ENCODE measurements around the gene LILRA5.
"Not testable (repeated sequence)": the region's sequence is repeated elsewhere in the genome, so short reads cannot be mapped to it uniquely, and the experiment has no call there.

The LILRA5 gene

GRCh38 chr19:54298357-54299125, 14.4 kb downstream of the LILRA5 start:
- no peak for TF ChIP-seq CTCF (IDR thresholded peaks at IDR 0.05; ENCODE audit: low read depth, low read length, missing control alignments)
- in situ Hi-C loops (cut with HindIII; ENCODE audit: low sequenced_read_pairs) = no loop called here
- no peak for DNase-seq (ENCODE audit: low read depth)
- H3K4me3 ChIP-seq (ENCODE audit: low read depth, low read length) = no peak overlapping the region

- in situ Hi-C loops (cut with HindIII; ENCODE audit: low sequenced_read_pairs) = no loop called here
- TF ChIP-seq CTCF (IDR thresholded peaks at IDR 0.05; ENCODE audit: low read depth, low read length, missing control alignments) = no peak
- no peak overlapping the region for H3K4me3 ChIP-seq (ENCODE audit: low read depth, low read length)
- DNase-seq (ENCODE audit: low read depth) = no peak
Measured at GRCh38 chr19:54297759-54298305, 15.1 kb downstream of the LILRA5 start.

GRCh38 chr19:54294539-54294938, 18.4 kb downstream of the LILRA5 start:
- in situ Hi-C loops (cut with HindIII; ENCODE audit: low sequenced_read_pairs) = no loop called here
- TF ChIP-seq CTCF (IDR thresholded peaks at IDR 0.05; ENCODE audit: low read depth, low read length, missing control alignments) = no peak
- H3K4me3 ChIP-seq (ENCODE audit: low read depth, low read length) = no peak overlapping the region
- DNase-seq (ENCODE audit: low read depth) = no peak

GRCh38 chr19:54289160-54289559, 23.8 kb downstream of the LILRA5 start:
- DNase-seq (ENCODE audit: low read depth); in situ Hi-C loops (cut with HindIII; ENCODE audit: low sequenced_read_pairs); H3K4me3 ChIP-seq (ENCODE audit: low read depth, low read length): not testable (repeated sequence)

GRCh38 chr19:54287456-54287855, 25.5 kb downstream of the LILRA5 start:
- no peak overlapping the region for H3K4me3 ChIP-seq (ENCODE audit: low read depth, low read length)
- DNase-seq (ENCODE audit: low read depth) = no peak
- in situ Hi-C loops (cut with HindIII; ENCODE audit: low sequenced_read_pairs) = no loop called here
- TF ChIP-seq CTCF (IDR thresholded peaks at IDR 0.05; ENCODE audit: low read depth, low read length, missing control alignments) = no peak

- in situ Hi-C loops (cut with HindIII; ENCODE audit: low sequenced_read_pairs); DNase-seq (ENCODE audit: low read depth); H3K4me3 ChIP-seq (ENCODE audit: low read depth, low read length): not testable (repeated sequence)
Measured at GRCh38 chr19:54286283-54286682, 26.7 kb downstream of the LILRA5 start.

GRCh38 chr19:54285427-54286056, 27.4 kb downstream of the LILRA5 start:
- in situ Hi-C loops (cut with HindIII; ENCODE audit: low sequenced_read_pairs); DNase-seq (ENCODE audit: low read depth); H3K4me3 ChIP-seq (ENCODE audit: low read depth, low read length): not testable (repeated sequence)

Data from astrocyte of the cerebellum (primary cell).